HG02870 (cell line): ENCODE measurements around the gene SHC4.
"Not testable (repeated sequence)": the region's sequence is repeated elsewhere in the genome, so short reads cannot be mapped to it uniquely, and the experiment has no call there.

Experiments
- ATAC-seq: cut with Tn5 transposase; IDR thresholded peaks from one replicate; pipeline ENCODE4 v1.9.1; 2021; ENCODE audit warnings: mild to moderate bottlenecking, moderate library complexity; ENCODE audit not compliant: unreplicated experiment

Gene SHC4

DNA sequence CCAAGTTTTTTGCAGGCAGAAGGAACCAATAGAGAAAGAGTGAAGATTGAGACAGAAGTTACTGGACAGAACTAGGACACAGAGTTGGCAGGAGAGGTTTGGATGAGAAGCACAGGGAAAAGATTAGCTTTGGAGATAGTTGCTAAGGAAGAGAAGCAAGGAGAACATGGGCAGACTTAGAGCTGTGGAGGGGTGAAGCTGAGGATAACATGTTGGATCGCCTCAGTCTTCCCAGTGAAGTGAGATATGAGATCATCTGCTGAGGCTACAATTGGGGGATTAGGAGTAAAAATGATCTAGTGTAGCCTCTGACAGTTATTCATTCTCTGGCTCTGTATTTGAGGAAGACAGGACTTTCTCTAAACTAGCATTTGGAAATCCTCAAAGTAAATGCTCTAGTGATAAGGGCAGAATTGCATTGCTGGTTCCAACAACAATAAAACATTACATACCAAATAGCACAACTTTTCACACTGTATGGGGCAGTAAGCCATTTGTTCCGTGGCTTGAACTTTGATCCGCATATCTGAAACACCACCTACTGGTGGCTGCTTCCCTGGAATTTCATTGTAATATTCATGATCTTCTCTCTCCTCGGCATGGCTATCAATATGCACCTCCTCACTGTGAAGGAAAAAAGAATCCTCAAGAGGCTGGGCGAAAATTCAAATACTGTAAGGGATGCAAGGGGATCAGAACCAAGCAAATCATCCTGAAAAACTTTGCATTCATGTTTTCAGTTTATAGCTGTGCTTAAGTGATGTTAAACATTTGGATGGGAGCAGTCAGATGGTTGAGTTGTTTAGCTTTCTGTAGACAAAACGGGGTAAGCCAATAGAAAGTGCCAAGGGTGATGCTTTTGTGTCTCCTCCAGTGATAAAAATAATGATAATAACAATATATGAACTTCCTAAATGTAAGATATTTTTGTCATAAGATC is 107.9 kb downstream of the SHC4 start:
- no peak for ATAC-seq

DNA sequence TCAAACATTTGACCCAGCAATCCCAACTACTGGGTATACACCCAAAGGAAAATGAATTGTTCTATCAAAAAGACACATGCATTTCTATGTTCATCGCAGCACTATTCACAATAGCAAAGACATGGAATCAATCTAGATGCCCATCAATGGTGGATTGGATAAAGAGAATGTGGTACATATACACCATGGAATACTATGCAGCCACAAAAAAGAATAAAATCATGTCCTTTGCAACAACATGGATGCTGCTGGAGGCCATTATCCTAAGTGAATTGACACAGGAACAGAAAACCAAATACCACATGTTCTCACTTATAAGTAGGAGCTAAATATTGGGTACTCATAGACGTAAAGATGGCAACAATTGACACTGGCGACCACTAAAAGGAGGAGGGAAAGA is 109.3 kb downstream of the SHC4 start:
- ATAC-seq = not testable (repeated sequence)

GRCh38 chr15:48851956-48852355 is 111.8 kb downstream of the SHC4 start:
- no peak for ATAC-seq

DNA sequence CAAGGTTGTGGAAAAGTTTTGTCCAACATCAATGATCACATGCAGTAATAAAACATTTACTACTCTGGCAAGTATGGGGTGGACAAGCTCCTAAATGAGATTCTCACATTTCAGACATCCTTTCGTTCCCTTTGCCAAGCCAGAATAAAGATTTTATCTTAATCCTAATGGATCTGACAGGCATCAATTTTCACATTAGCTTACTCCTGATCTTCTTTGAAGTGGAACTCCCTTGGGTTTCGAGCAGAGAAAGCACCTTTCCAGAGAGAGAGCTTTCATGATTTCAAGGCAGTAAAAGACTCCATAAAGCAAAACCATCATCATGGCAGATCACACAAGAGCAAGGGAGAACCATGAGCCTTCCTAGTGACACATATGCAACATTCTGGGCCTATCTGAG is 113.1 kb downstream of the SHC4 start:
- no peak for ATAC-seq

DNA sequence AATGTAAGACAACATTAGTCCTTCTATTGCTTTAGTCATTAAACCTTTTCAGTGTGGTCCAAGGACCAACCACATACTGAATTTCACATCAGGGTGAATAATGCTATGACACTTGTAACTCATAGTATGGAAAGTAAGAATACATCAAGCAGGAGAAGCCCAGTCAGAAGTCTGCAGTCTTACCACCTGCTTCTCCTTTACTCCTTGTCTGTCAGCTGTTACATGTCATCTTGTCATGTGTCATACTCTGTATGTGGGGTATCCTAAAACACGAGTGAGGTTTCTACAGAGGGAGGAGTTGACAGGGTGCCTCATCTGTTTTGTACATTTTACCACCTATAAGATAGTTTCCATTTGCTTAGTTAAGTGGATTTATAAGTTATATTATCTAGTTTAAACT is 118.6 kb downstream of the SHC4 start:
- ATAC-seq = no peak

GRCh38 chr15:48842501-48842900 is 121.2 kb downstream of the SHC4 start:
- no peak for ATAC-seq

GRCh38 chr15:48834756-48835155 is 129.0 kb downstream of the SHC4 start:
- no peak for ATAC-seq

DNA sequence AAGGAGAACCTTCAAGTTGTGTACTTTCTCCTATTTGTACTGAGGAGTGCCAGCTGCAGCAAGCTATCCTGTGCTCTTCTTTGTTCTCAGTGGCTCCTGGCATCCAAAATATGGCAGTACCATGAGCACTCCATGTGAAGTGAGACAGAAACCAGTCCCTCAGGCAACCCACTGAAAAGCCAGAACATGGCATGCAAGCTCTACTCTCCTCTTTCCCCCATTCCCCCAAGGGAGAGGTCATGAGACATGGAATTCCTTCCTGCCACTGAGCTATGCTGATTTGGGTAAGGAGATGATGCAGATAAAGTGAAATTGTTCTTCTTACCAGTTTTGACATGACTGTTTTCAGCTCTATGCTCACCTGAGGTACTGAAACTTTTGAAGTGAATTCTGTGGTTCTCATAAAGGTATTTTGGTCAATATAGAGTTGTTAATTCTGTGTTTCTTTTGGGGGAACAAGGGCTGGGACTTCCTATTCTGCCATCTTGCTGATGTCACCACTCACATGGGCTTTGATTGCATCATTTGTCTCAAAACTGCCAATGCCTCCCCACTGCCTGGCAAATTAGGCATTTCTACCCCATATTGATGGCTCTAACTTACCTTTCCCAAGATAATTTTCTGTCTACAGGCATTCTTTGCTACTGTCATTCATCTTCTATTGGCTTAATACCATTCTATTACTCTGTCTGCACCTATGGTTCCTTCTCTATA is 130.0 kb downstream of the SHC4 start:
- no peak for ATAC-seq

- no peak for ATAC-seq
These were observed 131.1 kb downstream of the SHC4 start for GRCh38 chr15:48832648-48833047.

DNA sequence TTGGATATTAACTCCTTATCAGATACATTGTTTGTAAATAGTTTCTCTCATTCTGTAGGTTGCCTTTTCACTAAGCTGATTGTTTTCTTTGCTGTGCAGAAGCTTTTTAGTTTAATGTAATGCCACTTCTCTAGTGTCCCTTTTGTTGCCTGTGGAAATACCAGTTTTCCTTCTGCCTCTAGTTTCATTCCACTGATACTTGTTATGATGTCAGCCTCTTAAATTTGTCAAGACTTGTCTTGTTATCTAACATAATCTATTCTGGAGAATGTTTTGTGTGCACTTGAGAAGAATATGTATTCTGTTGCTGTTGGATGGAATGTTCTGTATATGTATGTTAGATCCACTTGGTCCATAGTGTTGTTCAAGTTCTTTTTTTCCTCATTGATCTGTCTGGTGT is 134.8 kb downstream of the SHC4 start:
- no peak for ATAC-seq

DNA sequence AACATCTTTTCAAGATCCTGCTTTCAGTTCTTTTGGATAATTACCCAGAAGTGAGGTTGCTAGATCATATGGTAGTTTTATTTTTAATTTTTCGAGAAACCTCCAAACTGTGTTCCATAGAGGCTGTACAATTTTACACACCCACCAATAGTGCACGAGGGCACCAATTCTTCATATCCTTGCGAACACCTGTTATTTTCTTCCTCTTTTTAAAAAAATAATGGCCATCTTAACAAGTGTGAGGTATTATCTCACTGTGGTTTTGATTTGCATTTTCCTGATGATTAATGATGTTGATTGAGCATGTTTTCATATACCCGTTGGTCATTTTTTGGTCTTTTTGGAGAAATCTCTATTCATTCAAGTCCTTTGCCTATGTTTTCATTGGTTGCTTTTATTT is 135.2 kb downstream of the SHC4 start:
- ATAC-seq = no peak

DNA sequence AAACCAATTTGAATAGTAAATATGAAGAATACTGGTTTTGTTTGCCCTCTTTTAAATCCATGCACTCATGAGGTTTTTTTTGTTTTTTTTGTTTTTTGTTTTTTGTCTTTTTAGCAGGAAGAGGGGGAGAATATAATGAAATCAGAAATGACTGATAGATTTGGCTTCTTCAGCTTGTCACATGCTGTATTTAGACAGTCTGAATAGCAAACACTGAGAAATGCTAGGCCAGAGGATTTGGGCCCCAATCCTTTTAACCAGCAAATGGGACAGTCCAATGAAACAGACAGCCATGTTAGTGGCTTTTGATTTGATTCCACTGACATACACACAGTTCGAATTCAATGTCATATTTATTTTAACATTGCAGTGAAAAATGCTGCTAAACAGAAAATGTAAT is 138.6 kb downstream of the SHC4 start:
- ATAC-seq = no peak

- no peak for ATAC-seq
These were observed 140.0 kb downstream of the SHC4 start for GRCh38 chr15:48823706-48824105.

- no peak for ATAC-seq
These were observed 140.5 kb downstream of the SHC4 start for GRCh38 chr15:48823237-48823636.

- no peak for ATAC-seq
These were observed 149.4 kb downstream of the SHC4 start for GRCh38 chr15:48814286-48814685.

DNA sequence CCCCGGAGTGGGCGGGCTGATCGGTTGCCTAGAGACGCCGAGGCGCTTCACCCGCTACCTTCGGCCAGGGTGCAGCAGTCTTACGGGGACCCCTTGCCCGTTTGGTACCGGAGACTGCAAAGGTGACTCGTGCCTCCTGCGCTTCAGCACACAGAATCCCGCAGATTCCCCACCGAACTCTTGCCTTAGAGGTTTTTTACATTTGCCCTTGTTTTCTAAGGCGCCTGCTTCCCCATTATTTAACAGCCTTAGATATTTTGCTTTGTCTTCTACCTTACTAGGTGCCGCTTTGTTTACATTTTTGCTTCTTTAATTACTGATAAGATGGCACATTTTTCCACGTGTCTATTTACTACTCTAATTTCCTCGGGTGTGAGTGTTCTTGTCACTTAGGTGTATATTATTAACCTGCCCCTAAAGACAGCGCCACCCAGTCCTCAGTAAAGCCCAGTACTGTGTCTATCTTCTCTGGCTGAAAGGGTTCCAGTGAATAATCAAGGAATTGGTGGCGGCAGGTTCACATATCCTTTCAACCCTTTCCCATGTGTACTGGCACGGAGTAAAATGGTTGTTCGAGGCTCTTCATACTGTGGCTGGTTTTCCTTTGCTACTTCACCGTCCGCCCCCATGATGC is 152.3 kb downstream of the SHC4 start:
- ATAC-seq = no peak

- ATAC-seq = peak; percentile 96
These were observed 153.1 kb downstream of the SHC4 start, which contains the start of gene CEP152 for GRCh38 chr15:48810414-48811324. CEP152 (minus strand) TSS chr15:48811069; CDS start chr15:48805649, 5,420 bp downstream.

DNA sequence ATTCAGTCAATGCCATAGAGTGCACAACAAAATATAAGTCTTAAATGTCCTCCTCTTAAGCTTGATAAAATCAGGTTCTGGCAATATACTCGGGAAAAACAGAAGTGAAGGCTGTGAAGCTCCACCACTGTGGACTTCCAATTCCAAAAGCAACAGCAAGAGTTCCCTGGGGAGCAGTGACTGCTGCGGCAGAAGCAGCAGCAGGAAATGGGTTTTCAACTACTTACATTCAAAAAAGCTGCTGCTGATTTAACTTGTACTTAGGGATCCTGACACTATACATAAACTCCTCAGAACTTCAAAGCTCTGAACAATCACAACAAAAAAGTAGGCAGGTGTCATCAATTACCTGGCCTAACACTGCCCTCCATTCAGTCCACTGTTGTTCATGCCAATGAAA is 157.6 kb downstream of the SHC4 start:
- ATAC-seq = no peak

DNA sequence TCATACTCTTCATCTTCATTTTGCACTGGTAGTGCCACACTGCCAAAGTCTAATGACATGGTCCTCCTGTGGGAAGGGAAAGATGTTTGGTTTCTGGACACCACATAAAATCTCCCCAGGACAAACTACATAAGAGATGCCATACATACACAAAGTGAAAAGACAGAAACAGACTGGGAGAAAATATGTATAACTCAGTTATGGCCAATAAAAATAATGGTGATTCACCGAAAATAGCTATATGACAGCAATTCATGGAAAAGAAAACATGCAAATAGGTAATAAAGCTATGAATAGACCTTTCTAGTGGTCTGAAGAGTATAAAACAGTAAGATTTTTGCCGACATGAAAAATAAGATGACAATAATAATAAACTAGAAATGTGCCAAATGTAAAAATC is 158.1 kb downstream of the SHC4 start:
- ATAC-seq = no peak

DNA sequence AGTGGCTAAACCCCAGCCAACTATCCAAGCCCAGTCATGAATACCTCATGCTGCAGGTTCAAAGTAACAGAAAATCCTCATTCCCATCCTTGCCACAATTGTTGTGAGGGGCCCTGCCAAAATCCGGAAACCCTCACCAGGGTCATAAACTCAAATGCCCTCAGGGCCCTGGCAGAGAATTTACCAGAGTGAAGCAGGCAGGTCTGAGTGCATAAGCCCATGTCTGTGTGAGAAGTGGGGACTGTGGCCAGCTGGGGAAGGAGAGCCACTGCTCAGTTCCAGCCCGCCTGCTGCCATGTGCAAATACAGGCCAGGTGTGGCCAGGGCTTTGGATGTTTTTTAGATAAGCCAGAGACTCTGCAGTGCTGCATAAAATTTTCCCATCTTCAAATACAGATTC is 159.8 kb downstream of the SHC4 start:
- ATAC-seq = no peak

DNA sequence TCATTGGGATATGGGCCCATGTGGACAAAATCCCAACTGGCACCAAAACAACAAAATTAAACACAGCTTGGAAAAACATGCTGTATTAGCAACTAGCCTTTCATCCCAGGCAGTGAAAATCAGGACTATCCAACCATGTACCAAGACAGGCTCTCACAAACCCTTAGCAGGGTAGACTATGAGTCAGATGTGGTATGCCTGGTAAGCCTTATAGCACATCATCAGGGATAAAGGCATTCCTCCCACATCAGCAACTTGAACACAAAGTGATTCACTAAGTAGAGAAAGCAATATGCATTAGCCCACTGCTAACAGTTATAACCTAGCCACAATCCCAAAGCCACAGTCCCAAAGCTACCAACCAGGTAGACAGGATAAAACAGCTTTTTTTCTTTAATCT is 160.9 kb downstream of the SHC4 start:
- ATAC-seq = peak; percentile 53
